GM21825 (cell line): ENCODE data around the gene ABCA1.
"Not testable (repeated sequence)": the region's sequence is repeated elsewhere in the genome, so short reads cannot be mapped to it uniquely, and the experiment has no call there.

ENCODE experiments used
- ATAC-seq: cut with Tn5 transposase; IDR thresholded peaks from one replicate; pipeline ENCODE4 v1.9.1; 2021; ENCODE audit warnings: mild to moderate bottlenecking, moderate library complexity; ENCODE audit not compliant: unreplicated experiment

Gene ABCA1

GRCh38 chr9:104951487-104951886 is 23.5 kb upstream of the ABCA1 start:
- no peak for ATAC-seq

DNA sequence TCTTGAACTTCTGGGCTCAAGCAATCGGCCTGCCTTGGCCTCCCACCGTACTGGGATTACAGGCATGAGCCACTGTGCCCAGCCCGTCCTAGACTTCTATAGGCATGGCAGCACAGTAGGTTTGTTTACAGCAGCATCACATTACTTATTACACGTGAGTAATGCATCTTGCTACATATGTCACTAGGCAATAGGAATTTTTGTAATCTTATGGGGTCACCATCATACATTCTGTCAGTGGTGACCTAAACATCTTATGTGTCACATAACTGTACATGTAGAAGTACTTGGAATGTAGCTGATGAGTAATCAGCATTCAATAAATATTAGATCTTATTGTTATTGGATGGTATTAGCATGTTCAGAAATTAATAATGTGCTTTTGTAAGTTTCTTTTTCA is 22.9 kb upstream of the ABCA1 start:
- ATAC-seq: no peak

- no peak for ATAC-seq
Measured at GRCh38 chr9:104948277-104948676, 20.3 kb upstream of the ABCA1 start.

- no peak for ATAC-seq
Measured at GRCh38 chr9:104944871-104945270, 16.9 kb upstream of the ABCA1 start.

DNA sequence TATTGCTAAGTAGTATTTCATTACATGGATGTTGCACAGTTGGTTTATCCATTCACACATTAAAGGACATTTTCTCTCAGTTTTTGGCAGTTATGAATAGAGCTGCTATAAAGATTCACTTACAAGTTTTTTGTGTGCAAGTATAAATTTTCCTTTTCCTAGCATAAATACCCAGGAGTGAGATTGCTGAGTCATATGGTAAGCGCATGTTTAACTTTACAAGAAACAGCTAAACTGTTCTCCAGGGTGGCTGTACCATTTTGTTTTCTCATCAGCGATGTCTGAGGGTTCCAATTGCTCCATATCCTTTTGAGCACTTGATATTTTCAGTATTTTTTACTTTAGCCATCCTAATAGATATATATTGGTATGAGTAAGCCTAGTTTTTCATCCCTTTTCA is 16.4 kb upstream of the ABCA1 start:
- ATAC-seq: no peak

- ATAC-seq: no peak
Measured at GRCh38 chr9:104941597-104941996, 13.6 kb upstream of the ABCA1 start.

DNA sequence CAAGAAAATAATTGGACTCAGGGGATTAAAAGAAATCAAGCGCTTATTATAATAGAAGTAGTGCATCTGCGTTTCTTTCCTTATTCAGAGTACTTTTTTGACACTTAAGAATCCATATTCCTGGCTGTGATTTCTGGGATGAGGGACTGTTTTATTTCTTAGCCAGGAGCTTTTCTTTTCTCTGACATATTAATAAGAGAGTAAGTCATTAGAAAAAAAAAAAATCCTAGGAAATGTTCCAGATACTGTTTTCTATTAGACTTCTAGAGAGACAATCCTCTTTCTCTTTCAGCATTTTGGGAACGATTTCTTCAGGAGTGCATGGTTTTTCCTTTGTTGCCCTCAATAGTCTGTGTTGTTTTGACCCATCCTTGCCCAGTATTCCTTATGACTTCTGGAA is 8.3 kb upstream of the ABCA1 start:
- ATAC-seq: no peak

DNA sequence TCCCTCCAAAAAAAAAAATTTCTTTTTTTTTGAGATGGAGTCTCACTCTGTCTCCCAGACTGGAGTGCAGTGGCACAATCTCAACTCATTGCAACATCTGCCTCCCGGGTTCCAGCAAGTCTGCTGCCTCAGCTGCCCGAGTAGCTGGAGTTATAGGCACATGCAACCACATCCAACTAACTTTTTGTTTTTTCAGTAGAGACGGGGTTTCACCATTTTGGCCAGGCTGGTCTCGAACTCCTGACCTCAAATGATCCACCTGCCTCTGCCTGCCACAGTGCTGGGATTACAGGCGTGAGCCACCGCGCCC is 7.5 kb upstream of the ABCA1 start:
- ATAC-seq: not testable (repeated sequence)

DNA sequence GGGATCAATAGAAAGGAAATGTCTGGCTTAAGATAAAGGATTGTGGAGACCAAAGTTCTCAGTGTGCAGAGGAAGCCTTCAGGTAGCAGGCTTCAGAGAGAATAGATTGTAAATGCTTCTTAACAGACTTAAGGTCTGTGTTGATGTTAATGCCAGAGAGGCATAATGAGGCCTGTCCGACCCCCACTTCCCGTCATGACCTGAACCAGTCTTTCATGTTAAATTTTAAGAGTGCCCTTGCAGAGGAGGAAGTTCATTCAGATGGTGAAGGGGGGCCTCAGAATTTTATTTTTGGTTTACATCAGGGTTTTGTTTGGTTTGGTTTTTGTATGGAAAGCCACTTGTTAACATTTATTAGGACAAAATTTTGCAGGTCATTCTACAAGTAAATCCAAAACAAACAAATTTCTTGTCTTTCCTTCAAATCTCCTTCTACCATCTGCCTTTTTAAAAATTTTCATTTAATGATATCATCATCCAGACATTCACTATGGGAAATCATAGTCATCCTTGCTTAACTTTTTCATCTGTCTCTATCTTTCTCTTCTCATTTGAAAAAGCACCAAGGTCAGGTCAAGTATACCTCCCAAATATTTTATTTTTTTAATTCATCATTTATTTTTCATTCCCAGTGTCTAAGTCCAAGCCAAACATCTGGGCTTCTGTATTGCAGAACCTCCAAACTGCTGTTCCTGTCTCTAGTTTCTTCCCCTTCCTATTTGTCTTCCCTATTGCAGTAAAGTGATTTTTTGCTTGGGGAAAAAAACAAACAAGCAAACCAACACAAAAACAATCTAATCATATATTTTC is 6.9 kb upstream of the ABCA1 start:
- no peak for ATAC-seq

- not testable (repeated sequence) for ATAC-seq
Measured at GRCh38 chr9:104933091-104933490, 5.1 kb upstream of the ABCA1 start.

- no peak for ATAC-seq
Measured at GRCh38 chr9:104931256-104931655, 3.3 kb upstream of the ABCA1 start.

- no peak for ATAC-seq
Measured at GRCh38 chr9:104927216-104927911, 591 bp downstream of the ABCA1 start.

DNA sequence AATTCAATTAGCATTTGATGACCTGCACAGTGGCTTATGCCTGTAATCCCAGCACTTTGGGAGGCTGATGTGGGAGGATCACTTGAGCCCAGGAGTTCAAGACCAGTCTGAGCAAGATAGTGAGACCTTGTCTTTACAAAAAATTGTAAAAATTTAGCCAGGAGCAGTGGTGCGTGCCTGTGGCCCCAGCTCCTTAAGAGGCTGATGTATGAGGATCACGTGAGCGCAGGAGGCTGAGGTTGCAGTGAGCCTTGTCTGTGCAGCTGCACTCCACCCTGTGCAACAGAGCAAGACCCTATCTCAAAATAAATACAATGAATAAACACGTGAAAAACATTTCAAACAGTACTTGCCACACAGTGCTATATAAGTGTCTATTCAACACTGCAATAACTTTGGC is 4.2 kb downstream of the ABCA1 start:
- ATAC-seq: peak; percentile 63

DNA sequence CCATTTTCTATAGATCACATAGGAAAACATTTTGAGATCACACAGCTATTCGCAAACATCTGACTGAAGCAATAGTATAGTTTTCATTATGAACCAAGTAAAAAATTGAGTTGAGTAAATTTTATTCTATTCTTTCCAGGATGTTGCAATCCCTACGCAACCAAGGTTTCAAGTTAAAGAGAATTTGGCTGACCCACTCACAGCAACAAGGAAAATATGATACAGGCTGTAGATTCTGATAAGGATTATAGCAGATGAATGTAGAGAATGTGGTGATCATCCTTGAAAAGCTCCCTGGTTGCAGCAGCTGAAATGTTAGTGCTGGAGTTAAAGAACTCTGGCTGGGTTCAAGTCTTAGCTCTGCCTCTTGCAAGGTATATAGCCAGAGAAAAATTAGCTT is 4.7 kb downstream of the ABCA1 start:
- ATAC-seq: no peak

DNA sequence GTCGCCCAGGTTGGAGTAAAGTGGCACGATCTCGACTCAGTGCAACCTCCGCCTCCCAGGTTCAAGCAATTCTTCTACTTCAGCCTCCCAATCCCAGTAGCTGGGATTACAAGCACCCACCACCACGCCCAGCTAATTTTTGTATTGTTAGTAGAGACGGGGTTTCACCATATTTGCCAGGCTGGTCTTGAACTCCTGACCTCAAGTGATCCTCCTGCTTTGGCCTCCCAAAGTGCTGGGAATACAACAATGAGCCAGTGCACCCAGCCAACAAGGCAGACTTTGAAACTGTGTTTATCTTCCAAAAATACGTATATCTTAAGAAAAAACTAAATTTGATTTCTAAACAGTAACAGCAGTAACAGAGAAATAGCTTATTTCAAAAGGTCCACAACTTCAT is 5.2 kb downstream of the ABCA1 start:
- ATAC-seq: not testable (repeated sequence)

GRCh38 chr9:104921067-104921741 is 6.8 kb downstream of the ABCA1 start:
- peak; percentile 58 for ATAC-seq

DNA sequence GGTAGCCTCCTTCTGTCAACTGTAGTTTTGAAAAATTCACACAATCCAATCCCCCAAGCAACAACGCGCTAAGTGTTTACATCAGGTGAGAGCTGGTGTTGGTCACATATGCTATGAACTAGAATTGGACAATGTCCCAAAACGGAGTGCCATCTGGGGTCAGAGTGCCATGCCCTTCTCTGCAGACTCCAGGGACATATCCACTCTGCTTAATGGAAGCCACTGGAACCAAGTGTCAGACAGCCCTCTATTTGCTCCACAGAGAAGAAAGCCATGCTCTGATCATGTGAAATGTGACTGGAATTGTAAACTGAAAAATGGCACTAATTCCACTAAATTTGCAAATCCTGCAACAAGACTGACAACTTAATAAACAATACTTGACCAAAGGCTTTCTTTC is 12.2 kb downstream of the ABCA1 start:
- ATAC-seq: no peak

DNA sequence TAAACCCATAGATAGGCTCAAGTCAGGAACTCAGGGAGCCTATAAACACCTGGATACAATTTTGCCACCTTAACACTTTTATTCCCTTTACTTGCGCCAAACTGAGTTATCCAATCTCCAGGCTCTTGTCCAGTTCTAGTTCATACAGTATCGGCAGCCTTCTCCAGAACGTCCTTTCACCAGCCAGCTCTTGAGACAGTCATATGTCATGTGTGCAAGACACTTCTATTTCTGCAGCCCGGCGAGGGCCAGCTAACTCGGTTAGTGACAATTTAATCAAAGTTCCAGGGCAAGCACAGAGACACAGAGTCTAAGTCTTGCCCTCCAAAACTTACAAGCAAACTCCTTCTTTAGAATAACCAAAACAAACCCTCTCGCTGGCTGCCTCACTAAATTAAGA is 12.9 kb downstream of the ABCA1 start:
- ATAC-seq: no peak

DNA sequence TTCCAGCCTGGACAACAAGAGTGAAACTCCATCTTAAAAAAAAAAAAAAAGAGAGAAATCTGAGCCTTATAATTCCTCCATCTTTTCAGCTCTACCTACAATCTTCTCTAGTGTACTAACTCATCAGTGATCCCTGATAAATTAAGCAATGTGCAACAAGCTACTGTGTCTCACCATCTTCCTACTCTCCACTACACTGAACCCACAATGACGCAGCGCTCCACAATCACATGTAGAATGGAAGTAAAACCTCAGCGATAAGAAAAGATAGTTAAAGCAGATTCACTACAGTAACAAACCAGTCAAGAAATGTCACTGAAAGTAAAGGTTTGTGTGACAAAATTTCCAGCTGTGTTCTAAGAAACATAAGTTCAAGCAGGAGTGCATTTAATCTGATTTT is 13.5 kb downstream of the ABCA1 start:
- ATAC-seq: no peak

DNA sequence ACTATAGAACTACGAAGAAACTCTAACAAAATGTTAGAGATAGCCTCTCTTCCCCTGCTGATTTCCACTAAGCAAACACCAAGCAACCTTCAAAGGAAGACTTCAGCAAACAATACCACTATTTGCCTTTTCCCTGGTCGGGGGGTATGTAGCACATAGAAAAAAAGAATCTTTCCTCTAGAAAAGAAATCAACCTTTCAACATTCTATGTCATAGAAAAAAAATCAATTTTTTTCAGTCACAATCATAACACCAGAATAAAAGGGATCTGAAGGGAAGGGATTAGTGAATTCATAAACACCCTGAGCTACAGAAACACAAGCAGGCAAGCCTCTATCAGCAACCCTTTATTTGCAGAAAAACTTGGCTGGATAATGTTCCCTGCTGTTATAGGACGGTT is 15.3 kb downstream of the ABCA1 start:
- no peak for ATAC-seq

GRCh38 chr9:104911032-104911607 is 16.8 kb downstream of the ABCA1 start:
- no peak for ATAC-seq
